ENCODE data around the gene IGF2BP2. TPM values are rescaled to one million over a fixed set of nuclear protein-coding genes. Genes with fewer than 3 reads are reported as not detected.

The IGF2BP2 gene
- total RNA-seq, result 187 and 190 TPM in 2 replicates
- long read RNA-seq, partial matches to known transcripts, result 9 of 30 reads
- long read RNA-seq, other reads (novel, unspliced or antisense), result 21 of 30 reads

DNA sequence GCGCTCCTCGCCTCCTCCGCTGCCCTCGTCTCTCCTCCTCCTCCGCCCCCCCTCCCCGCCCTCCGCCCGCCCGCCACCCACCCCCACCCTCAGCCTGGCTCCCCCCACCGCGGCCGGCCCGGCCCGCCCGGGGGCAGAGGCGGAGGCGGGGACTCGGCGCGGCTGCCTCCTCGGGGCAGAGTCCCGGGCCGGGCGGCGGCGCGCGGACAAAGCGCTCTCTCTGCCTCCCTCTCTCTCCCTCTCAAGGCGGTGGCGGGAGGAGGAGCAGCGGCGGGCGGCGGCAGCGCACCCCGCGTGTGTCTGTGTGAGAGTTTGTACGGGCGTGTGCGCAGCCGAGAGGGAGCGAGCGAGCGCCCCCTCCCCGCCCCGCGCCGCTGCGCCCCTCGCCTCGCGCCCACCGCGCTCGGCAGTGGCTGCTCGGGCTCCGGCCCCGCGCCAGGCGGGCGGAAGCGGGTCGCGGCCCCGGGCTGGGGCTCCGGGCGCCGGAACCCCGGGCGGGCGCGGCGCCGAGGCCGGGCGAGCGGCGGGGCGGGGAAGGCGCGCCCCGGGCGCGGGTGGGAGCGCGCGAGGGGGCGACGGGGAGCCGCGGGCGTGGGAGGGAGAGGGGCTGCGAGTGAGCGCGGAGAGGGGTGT lies at the start of gene IGF2BP2:
IGF2BP2 (minus strand) TSS at position 37 of the 633 bp plus-strand sequence. CDS start 82 bp downstream, outside the sequence.
- Mint-ChIP-seq H3K4me3 (ENCODE audit: low read depth) (peak within 1 kb of the TSS; percentile 93), H3K9me3 (ENCODE audit: low read depth) (peaks cover 2% of the 10 kb centered on the region), H3K4me1 (ENCODE audit: low read depth) (peaks cover 30% of the 10 kb centered on the region), H3K27ac (peak within 1 kb of the TSS; percentile 99), H3K27me3 (no peaks in the 10 kb centered on the region), H3K36me3 (ENCODE audit: insufficient read depth) (peaks cover 21% of the 10 kb centered on the region)
- TF ChIP-seq CTCF (IDR thresholded peaks at IDR 0.05; ENCODE audit: unreplicated experiment), result peak; percentile 30
- DNase-seq (ENCODE audit: low spot score, unreplicated experiment), result peak; percentile 78

- Mint-ChIP-seq H3K27ac (no peak overlapping the region), H3K36me3 (ENCODE audit: insufficient read depth) (no peaks in the 10 kb centered on the region), H3K4me3 (ENCODE audit: low read depth) (no peak overlapping the region), H3K27me3 (no peaks in the 10 kb centered on the region), H3K4me1 (ENCODE audit: low read depth) (no peaks in the 10 kb centered on the region), H3K9me3 (ENCODE audit: low read depth) (no peaks in the 10 kb centered on the region)
- no peak for TF ChIP-seq CTCF (IDR thresholded peaks at IDR 0.05; ENCODE audit: unreplicated experiment)
- DNase-seq (ENCODE audit: low spot score, unreplicated experiment), result no peak
Measured at GRCh38 chr3:185874119-185874518, 49.3 kb upstream of the IGF2BP2 start.

GRCh38 chr3:185867650-185868049 lies 42.8 kb upstream of the IGF2BP2 start:
- Mint-ChIP-seq H3K4me3 (ENCODE audit: low read depth) (no peak overlapping the region), H3K27ac (no peak overlapping the region), H3K9me3 (ENCODE audit: low read depth) (no peaks in the 10 kb centered on the region), H3K36me3 (ENCODE audit: insufficient read depth) (no peaks in the 10 kb centered on the region), H3K27me3 (no peaks in the 10 kb centered on the region), H3K4me1 (ENCODE audit: low read depth) (peaks cover 6% of the 10 kb centered on the region)
- no peak for DNase-seq (ENCODE audit: low spot score, unreplicated experiment)
- no peak for TF ChIP-seq CTCF (IDR thresholded peaks at IDR 0.05; ENCODE audit: unreplicated experiment)

DNA sequence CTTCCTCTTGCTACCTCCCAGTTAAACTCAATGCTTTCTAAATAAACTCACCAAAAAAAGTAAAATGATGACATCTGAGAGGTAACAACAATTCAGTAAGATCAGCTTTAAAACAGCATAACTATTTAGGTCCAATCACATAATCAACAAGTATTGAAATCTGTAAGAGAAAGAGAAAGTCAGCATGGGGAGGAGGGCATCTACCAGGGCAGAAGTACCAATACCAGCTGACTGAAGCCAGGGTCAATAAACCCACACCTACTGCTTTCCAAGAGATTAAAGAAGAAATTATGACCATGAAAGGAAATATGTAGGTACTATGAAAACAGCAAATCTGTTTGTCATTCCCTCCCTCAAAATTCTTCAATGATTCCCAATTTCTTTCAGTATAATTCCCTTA lies 42.2 kb upstream of the IGF2BP2 start:
- Mint-ChIP-seq H3K27ac (no peak overlapping the region), H3K27me3 (no peaks in the 10 kb centered on the region), H3K4me1 (ENCODE audit: low read depth) (peaks cover 6% of the 10 kb centered on the region), H3K36me3 (ENCODE audit: insufficient read depth) (no peaks in the 10 kb centered on the region), H3K9me3 (ENCODE audit: low read depth) (no peaks in the 10 kb centered on the region), H3K4me3 (ENCODE audit: low read depth) (no peak overlapping the region)
- TF ChIP-seq CTCF (IDR thresholded peaks at IDR 0.05; ENCODE audit: unreplicated experiment), result no peak
- no peak for DNase-seq (ENCODE audit: low spot score, unreplicated experiment)

GRCh38 chr3:185866555-185866954 lies 41.7 kb upstream of the IGF2BP2 start:
- DNase-seq (ENCODE audit: low spot score, unreplicated experiment), result no peak
- no peak overlapping the region for H3K27ac Mint-ChIP-seq
- no peak overlapping the region for H3K4me3 Mint-ChIP-seq (ENCODE audit: low read depth)
- no peaks in the 10 kb centered on the region for H3K9me3 Mint-ChIP-seq (ENCODE audit: low read depth)
- TF ChIP-seq CTCF (IDR thresholded peaks at IDR 0.05; ENCODE audit: unreplicated experiment), result no peak
- H3K4me1 Mint-ChIP-seq (ENCODE audit: low read depth), result peaks cover 6% of the 10 kb centered on the region
- H3K27me3 Mint-ChIP-seq, result no peaks in the 10 kb centered on the region
- H3K36me3 Mint-ChIP-seq (ENCODE audit: insufficient read depth), result no peaks in the 10 kb centered on the region
